ENCODE data around the gene CDC5L.

Gene CDC5L

GRCh38 chr6:44454198-44454597 lies 66.7 kb downstream of the CDC5L start:
- DNase-seq: no peak

DNA sequence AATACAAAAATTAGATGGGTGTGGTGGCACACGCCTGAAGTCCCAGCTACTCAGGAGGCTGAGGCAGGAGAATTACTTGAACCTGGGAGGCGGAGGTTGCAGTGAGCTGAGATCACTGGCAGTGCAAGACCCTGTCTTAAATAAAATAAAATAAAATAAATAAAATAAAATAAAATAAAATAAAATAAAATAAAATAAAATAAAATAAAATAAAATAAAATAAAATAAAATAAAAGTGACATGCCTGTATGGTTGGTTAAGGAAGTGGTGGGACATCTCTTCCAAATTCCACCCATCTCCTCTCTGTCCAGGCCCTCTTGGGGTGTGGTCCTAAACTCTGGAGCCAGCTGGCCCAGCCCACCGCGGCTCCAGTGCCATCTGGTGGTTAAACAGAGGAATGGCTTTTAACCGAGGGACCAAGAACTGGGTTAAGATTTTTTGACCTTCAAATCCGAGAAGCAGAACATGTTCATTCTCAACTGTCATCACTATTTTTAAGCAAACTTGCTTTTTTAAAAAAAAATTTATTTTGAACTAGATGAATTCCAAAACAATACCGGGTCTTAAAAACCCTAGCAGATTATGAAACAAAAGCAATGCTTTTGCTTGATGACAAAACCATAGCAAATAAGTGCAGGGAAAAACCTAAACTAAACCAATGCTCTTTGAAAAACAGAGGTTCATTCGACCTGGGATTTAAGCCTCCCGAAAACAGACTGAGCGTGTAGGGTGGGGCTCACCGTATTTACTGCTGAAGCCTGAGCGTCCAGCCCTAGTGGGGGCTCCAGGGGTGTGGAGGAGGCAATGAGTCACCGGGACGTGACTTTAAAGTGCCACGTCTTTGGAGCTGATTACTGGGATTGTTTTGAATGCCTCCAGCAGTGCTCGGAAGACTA lies 68.8 kb downstream of the CDC5L start:
- DNase-seq: peak; percentile 33 to 46

DNA sequence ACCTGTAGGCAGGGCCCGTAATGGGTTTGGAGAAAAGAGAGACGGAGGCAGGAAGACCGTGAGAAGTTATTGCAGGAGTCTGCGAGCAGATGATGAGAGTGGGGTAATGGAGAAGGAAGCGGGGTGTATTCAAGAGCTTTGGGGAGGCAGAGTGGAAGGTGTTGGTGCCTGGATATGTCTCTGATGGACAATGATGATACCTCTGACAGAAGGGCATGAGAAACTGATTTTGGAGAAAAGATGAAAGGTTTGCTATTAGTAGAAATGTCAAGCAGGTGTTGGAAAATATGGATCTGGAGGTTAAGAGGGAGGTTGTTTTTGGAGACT lies 69.4 kb downstream of the CDC5L start:
- no peak for DNase-seq

DNA sequence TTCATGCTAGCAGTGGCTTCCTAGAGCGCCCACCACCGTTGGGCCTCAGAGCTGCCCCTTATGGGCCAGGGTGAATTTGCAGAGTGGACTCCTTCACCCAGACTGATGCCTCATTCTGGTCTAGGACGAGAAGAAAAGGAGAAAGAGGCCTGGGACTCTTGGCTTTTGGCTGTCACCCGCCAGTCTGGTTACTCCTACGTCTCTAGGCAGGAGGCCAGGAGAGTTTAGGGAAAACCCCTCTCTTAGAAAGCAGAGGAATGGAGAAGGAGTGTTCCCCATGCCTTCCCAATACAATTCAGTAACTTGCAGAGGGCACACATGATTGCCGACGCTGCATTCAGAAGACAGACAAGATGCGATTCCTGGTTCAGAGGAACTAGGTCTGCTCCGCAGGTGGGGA lies 70.1 kb downstream of the CDC5L start:
- no peak for DNase-seq

GRCh38 chr6:44458551-44458950 lies 71.0 kb downstream of the CDC5L start:
- no peak for DNase-seq

- DNase-seq: no peak
Observed at GRCh38 chr6:44462335-44462734, 74.8 kb downstream of the CDC5L start.

- no peak for DNase-seq
Observed at GRCh38 chr6:44462797-44463727, 75.6 kb downstream of the CDC5L start.

- DNase-seq: no peak
Observed at GRCh38 chr6:44463728-44464450, 76.4 kb downstream of the CDC5L start.

DNA sequence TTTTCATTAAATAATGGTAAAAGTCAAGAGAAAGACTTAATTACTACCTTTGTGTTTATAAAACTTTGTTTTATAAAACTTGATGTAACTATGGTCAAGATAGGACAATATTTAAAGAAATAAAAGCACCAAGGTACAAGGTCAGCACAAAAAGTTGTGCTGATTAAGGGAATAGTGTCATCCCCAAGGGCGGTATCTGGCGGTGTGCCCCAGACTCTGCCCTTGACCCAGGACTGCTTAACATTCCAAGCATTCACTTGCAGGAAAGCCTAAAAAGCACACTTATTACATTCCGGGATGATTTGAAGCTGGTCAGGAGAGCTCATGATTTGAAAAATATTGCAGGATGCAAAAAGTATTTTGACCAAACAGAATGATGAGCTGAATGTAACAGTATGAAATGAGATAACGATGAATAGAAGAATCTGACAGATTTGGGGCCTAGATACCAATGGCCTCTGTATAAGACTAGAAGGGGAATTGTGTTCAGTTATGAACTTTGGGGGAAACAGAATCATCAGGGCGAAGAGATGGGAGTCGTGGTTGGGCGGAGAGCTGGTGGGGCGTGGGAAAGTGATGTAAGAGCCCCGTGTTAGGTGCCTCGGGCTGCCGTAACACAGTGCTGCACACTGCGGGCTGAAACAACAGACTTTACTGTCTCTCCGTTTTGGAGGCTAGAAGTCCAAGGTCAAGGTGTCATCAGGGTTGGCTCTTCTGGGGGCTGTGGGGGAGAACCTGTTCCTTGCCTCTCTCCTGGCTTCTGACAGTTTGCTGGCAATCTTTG lies 77.2 kb downstream of the CDC5L start:
- DNase-seq: no peak

DNA sequence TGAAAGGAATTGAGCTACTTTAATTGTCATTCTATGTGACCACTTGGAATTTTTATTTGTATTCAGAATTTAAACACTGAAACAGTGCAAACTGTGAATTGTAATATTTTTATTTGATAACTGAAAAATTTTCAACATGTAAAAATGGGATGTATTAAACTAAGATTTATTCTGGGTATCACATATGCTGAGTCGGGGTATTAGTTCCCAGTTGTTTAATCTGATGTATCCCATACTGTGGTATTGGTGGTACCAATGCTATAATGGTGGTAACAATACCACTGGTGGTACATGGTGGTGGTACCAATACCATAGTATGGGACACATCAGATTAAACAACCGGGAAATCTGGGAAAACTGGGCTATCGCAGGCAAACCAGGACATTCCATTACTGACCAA lies 79.4 kb downstream of the CDC5L start:
- no peak for DNase-seq

- DNase-seq: no peak
Observed at GRCh38 chr6:44468835-44469234, 81.3 kb downstream of the CDC5L start.

DNA sequence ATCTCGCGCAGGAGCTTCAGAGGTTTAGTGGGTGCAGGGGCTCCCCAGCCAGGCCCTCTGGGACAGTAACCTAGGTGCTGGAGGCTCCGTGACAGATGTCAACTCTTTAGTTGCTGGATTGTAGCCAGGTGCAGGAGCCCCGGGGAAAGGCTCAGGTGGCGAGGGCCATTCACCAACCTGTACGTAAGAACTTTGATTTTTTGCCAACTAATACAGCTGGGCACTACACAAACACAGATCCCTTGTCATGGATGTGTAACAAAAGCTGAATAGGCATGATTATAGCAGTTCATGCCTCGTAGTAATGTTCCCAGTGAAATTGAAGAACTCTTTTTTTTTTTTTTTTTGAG lies 82.6 kb downstream of the CDC5L start:
- no peak for DNase-seq

DNA sequence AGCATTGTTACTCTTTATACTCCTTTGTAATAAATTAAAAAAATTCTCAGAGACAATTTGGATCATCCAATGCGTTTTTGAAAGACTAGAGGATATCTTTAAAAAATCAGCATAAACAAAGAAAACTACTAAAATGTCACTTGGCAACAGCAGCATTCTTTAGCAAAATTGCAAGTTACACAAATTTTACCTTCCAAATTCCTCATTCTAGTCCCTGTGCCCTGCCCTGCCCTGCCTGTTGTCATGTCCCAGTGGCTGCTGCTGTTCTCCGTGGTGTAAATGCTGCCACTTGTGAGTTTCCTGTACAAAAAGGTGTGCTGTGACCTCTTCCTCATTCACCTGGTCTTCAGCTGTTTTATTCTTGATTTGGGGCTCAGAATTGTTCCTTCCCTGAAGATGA lies 83.2 kb downstream of the CDC5L start:
- DNase-seq: no peak

- no peak for DNase-seq
Observed at GRCh38 chr6:44471271-44471981, 83.9 kb downstream of the CDC5L start.

DNA sequence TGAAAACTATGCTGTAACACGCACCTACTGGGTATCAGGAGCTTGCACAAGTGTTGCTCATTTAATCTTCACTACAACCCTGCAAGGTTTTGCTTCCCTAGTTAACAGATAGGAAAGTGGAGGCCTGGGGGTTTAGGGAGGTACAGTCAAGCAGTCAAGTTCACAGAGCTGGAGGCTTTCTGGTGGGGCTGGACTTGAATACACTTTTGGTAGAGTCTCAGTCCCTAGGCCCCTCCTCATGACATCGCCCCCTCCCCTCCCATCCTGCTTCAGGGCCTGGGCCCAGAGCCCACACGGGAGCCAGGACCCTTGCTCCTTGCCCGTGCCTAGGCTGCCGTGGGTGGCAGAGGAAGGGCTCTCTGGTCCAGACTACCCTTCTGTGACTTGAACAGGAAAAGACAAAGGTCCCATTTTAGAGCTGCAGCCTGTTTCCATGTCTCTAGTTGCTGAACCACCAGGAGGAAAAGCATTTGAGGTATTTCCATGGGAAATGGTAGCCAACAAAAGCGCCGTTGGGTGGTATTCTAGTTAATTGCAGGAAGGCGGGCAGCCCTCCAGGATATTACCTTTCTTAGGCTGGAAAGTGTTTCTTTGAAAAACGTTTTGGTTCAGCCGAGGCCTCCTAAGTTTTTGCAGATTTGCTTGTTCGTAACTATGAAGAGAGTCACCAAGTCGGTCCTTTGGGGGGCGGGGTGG lies 84.9 kb downstream of the CDC5L start:
- no peak for DNase-seq

DNA sequence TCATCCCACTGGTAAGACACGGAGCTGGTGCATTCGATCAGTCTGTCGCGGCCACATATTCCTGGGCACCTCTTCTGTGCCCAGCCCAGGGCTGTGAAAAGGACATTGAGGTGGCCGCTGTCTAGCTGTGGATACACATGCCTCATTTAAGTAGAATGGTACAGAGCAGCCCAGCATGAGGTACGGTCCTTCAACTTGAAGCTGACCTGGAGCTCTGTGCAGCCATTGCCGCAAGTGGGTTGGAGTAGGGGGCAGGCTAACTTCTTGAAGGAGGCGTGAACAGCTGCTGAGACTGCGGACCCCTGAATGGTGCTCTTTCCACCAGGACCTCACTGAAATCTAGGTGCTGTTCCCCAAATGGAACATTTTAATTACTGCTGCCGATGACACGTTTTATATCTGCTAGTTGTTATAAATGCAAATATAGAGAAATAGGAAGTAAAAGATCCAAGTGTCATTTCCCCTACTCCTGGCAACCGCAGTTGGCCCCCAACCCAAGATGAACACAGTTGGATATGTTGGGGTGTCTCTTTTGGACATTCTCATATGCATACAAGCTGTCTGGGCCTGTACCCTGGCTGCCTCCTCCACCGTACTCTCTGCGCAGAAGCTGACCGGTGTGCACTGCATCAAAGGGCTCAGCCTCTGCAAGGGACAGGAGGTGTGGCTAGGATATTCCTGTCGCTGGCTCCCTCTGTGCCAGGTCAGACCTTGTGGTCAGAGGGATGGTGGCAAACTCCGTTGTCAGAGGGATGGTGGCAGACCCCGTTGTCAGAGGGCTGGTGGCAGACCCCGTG lies 86.1 kb downstream of the CDC5L start:
- no peak for DNase-seq

DNA sequence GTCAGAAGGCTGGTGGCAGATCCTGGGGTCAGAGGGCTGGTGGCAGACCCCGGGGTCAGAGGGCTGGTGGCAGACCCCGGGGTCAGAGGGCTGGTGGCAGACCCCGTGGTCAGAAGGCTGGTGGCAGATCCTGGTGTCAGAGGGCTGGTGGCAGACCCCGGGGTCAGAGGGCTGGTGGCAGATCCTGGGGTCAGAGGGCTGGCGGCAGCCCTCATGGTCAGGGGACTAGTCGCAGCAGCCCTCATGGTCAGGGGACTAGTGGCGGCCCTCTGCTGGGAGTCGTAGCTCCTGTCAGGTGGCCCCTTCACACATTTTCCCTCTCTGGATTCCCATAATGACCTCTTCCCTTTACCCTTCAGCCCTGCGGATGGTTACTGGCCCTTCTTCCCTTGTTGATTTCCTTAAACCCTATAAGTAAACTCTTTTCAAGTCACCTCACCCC lies 86.7 kb downstream of the CDC5L start:
- DNase-seq: no peak

GRCh38 chr6:44474643-44475042 lies 87.1 kb downstream of the CDC5L start:
- no peak for DNase-seq

GRCh38 chr6:44475417-44475778 lies 87.9 kb downstream of the CDC5L start:
- DNase-seq: no peak

- DNase-seq: peak; percentile 70 to 75
Observed at GRCh38 chr6:44475779-44476434, 88.4 kb downstream of the CDC5L start.

Data from stimulated activated CD4-positive, alpha-beta T cell treated with anti-CD3 and anti-CD28 coated beads, Interleukin-2, amount 100 ng/mL, for 48 hours (primary cell).